Neural crest cell (in vitro differentiated cells): ENCODE measurements around the gene CDKAL1. TPM values are rescaled to one million over a fixed set of nuclear protein-coding genes. Genes with fewer than 3 reads are reported as not detected.
A peak's percentile ranks its signal among the peaks of the same experiment; 100 is the strongest.

Experiments
- DNase-seq: peaks from one replicate; pipeline ENCODE4 v3.0.0; 2021; ENCODE audit warnings: low read depth, mixed read lengths, low spot score
- H3K27ac Mint-ChIP-seq: one replicate; pipeline ENCODE4 v1.8.0; 2021; ENCODE audit warnings: mild to moderate bottlenecking, mixed read lengths; ENCODE audit not compliant: unreplicated experiment
- H3K27me3 Mint-ChIP-seq: 2 replicates; pipeline ENCODE4 v1.8.0; 2021; ENCODE audit warnings: low read depth, mild to moderate bottlenecking, mixed read lengths
- H3K36me3 Mint-ChIP-seq: 2 replicates; pipeline ENCODE4 v1.8.0; 2021; ENCODE audit warnings: low read depth, mild to moderate bottlenecking, mixed read lengths
- H3K4me1 Mint-ChIP-seq: 2 replicates; pipeline ENCODE4 v1.8.0; 2021; ENCODE audit warnings: mixed read lengths
- H3K4me3 Mint-ChIP-seq: one replicate; pipeline ENCODE4 v1.8.0; 2021; ENCODE audit warnings: mild to moderate bottlenecking, mixed read lengths
- H3K9me3 Mint-ChIP-seq: 2 replicates; pipeline ENCODE4 v1.8.0; 2021; ENCODE audit warnings: mixed read lengths
- total RNA-seq: library from RNA; stranded (reverse); gene quantifications from 2 replicates; pipeline ENCODE4 v1.2.1, GENCODE V29; 2021
- TF ChIP-seq, protein P1 (sequence below): fragments of 200-600 bp; sonication (generic); conservative IDR thresholded peaks from 2 replicates; pipeline ENCODE4 v1.5.0; 2021; ENCODE audit warnings: antibody characterized with exemption, mild to moderate bottlenecking

Gene CDKAL1
- total RNA-seq, 1 donor from 2014 or later, result 25.4 TPM

GRCh38 chr6:21157186-21157929, 623.1 kb downstream of the CDKAL1 start:
- Mint-ChIP-seq H3K9me3 (no peaks in the 10 kb centered on the region), H3K4me3 (no peak overlapping the region), H3K4me1 (peaks cover 45% of the 10 kb centered on the region), H3K27me3 (no peaks in the 10 kb centered on the region), H3K27ac (no peak overlapping the region), H3K36me3 (peaks cover 2% of the 10 kb centered on the region)
- DNase-seq, result no peak
- TF ChIP-seq, protein P1, sequence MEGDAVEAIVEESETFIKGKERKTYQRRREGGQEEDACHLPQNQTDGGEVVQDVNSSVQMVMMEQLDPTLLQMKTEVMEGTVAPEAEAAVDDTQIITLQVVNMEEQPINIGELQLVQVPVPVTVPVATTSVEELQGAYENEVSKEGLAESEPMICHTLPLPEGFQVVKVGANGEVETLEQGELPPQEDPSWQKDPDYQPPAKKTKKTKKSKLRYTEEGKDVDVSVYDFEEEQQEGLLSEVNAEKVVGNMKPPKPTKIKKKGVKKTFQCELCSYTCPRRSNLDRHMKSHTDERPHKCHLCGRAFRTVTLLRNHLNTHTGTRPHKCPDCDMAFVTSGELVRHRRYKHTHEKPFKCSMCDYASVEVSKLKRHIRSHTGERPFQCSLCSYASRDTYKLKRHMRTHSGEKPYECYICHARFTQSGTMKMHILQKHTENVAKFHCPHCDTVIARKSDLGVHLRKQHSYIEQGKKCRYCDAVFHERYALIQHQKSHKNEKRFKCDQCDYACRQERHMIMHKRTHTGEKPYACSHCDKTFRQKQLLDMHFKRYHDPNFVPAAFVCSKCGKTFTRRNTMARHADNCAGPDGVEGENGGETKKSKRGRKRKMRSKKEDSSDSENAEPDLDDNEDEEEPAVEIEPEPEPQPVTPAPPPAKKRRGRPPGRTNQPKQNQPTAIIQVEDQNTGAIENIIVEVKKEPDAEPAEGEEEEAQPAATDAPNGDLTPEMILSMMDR, result no peak

- Mint-ChIP-seq H3K27me3 (no peaks in the 10 kb centered on the region), H3K27ac (peak overlapping the region; percentile 46), H3K4me1 (peaks cover 51% of the 10 kb centered on the region), H3K4me3 (no peak overlapping the region), H3K9me3 (no peaks in the 10 kb centered on the region), H3K36me3 (peaks cover 2% of the 10 kb centered on the region)
- TF ChIP-seq, protein P1, result no peak
- no peak for DNase-seq
Observed at GRCh38 chr6:21158149-21158548, 623.9 kb downstream of the CDKAL1 start.

GRCh38 chr6:21158873-21159272, 624.6 kb downstream of the CDKAL1 start:
- Mint-ChIP-seq H3K4me3 (no peak overlapping the region), H3K27ac (no peak overlapping the region), H3K9me3 (no peaks in the 10 kb centered on the region), H3K4me1 (peaks cover 51% of the 10 kb centered on the region), H3K27me3 (no peaks in the 10 kb centered on the region), H3K36me3 (peaks cover 2% of the 10 kb centered on the region)
- DNase-seq, result no peak
- TF ChIP-seq, protein P1, result no peak

DNA sequence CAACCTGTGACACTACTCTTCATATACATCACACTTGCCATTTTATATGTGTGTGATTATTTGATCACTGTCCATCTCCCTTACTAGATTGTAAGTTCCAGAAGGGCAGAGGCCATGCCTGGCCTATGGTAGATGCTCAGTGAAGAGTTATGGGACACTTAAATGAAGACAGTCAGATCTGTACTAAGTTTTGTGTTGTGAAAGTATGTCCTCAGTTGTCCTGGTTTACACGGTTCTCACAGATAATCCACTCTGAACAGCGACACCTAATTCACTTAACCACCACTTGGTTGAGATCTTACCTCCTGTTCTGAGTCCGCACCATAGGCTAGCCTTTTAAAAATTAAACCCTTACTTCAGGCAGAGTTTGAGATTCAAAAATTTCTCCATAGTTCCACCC, 625.2 kb downstream of the CDKAL1 start:
- TF ChIP-seq, protein P1, result no peak
- no peak for DNase-seq
- H3K9me3 Mint-ChIP-seq, result no peaks in the 10 kb centered on the region
- peaks cover 2% of the 10 kb centered on the region for H3K36me3 Mint-ChIP-seq
- no peak overlapping the region for H3K4me3 Mint-ChIP-seq
- H3K27me3 Mint-ChIP-seq, result no peaks in the 10 kb centered on the region
- no peak overlapping the region for H3K27ac Mint-ChIP-seq
- H3K4me1 Mint-ChIP-seq, result peaks cover 53% of the 10 kb centered on the region

DNA sequence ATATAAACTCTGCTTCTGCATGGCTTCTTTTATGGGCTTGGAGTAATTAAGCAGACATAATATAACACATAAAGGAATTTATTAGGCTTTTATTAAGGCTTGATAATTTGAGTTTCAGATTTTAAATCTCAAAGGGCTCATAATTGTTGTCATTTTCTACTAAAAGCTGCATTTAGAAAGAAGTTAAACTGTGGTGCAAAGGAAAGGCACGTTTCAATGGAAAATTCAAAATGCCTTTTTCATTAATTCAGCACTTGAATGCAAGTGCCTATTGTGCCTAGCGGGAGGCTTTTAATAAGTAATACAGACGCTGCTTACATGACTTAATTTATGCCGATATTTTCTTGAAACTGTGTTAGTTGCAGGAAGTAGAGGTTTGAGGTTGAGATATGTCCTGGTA, 627.5 kb downstream of the CDKAL1 start:
- Mint-ChIP-seq H3K9me3 (no peaks in the 10 kb centered on the region), H3K4me1 (peaks cover 64% of the 10 kb centered on the region), H3K4me3 (no peak overlapping the region), H3K36me3 (peaks cover 4% of the 10 kb centered on the region), H3K27ac (peak overlapping the region; percentile 59), H3K27me3 (no peaks in the 10 kb centered on the region)
- TF ChIP-seq, protein P1, result no peak
- no peak for DNase-seq
